Measurements from ENCODE around the gene SMYD1. TPM values are rescaled to one million over a fixed set of nuclear protein-coding genes. Genes with fewer than 3 reads are reported as not detected.

Gene SMYD1
- polyA plus RNA-seq, 3 donors, result not detected

- Histone ChIP-seq H3K27ac (ENCODE audit: low read depth in 1 of 2, low read length in 2 of 2) (peak overlapping the region in 1 of 2 donors; percentile 66), H3K36me3 (replicated peaks in 1 of 2; ENCODE audit: control insufficient read depth in 1 of 2, insufficient read depth in 2 of 2, low read length in 2 of 2) (peaks cover 18 to 35% of the 10 kb centered on the region in 2 donors), H3K9me3 (replicated peaks in 1 of 2; ENCODE audit: control insufficient read depth in 1 of 2, insufficient read depth in 1 of 2, low read length in 2 of 2) (no peaks in the 10 kb centered on the region), H3K4me3 (replicated peaks in 1 of 3; ENCODE audit: low read depth in 2 of 3, low read length in 3 of 3) (peak overlapping the region in 1 of 3 experiments; percentile 31), H3K9ac (ENCODE audit: insufficient read depth, low read length, poor library complexity, severe bottlenecking) (no peak overlapping the region), H3K79me2 (ENCODE audit: insufficient read depth, low read length) (peaks cover 14% of the 10 kb centered on the region), H4K20me1 (ENCODE audit: insufficient read depth, low read length) (peaks cover 18% of the 10 kb centered on the region), H3K27me3 (ENCODE audit: control insufficient read depth in 2 of 2, insufficient read depth in 2 of 2, low read length in 2 of 2) (no peaks in the 10 kb centered on the region), H3K4me2 (replicated peaks; ENCODE audit: extremely low read depth, low read length, poor library complexity, severe bottlenecking) (peak overlapping the region; percentile 42), H2AFZ (ENCODE audit: insufficient read depth, low read depth, low read length, poor library complexity, severe bottlenecking) (no peak overlapping the region), H3K4me1 (ENCODE audit: control insufficient read depth in 1 of 2, insufficient read depth in 2 of 2, low read length in 2 of 2) (peaks cover 19 to 20% of the 10 kb centered on the region in 2 donors)
- peaks cover 29% of the 10 kb centered on the region for H3K4me1 Mint-ChIP-seq
- peaks cover 28 to 44% of the 10 kb centered on the region in 2 donors for H3K36me3 Mint-ChIP-seq
- H3K27me3 Mint-ChIP-seq (ENCODE audit: low read depth in 3 of 3), result no peaks in the 10 kb centered on the region
- H3K4me3 Mint-ChIP-seq, result peak overlapping the region in 1 of 2 donors; percentile 60
- H3K27ac Mint-ChIP-seq, result peak overlapping the region; percentile 64 to 93 (median 88)
- intact Hi-C loops (cut with micrococcal nuclease), result no loop called here
- peak; percentile 21 to 61 (median 48) for DNase-seq
- no peaks in the 10 kb centered on the region for H3K9me3 Mint-ChIP-seq
- TF ChIP-seq, protein P1, sequence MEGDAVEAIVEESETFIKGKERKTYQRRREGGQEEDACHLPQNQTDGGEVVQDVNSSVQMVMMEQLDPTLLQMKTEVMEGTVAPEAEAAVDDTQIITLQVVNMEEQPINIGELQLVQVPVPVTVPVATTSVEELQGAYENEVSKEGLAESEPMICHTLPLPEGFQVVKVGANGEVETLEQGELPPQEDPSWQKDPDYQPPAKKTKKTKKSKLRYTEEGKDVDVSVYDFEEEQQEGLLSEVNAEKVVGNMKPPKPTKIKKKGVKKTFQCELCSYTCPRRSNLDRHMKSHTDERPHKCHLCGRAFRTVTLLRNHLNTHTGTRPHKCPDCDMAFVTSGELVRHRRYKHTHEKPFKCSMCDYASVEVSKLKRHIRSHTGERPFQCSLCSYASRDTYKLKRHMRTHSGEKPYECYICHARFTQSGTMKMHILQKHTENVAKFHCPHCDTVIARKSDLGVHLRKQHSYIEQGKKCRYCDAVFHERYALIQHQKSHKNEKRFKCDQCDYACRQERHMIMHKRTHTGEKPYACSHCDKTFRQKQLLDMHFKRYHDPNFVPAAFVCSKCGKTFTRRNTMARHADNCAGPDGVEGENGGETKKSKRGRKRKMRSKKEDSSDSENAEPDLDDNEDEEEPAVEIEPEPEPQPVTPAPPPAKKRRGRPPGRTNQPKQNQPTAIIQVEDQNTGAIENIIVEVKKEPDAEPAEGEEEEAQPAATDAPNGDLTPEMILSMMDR (IDR thresholded peaks at IDR 0.05), result no peak
Measured at GRCh38 chr2:88036606-88037005, 31.0 kb upstream of the SMYD1 start.

DNA sequence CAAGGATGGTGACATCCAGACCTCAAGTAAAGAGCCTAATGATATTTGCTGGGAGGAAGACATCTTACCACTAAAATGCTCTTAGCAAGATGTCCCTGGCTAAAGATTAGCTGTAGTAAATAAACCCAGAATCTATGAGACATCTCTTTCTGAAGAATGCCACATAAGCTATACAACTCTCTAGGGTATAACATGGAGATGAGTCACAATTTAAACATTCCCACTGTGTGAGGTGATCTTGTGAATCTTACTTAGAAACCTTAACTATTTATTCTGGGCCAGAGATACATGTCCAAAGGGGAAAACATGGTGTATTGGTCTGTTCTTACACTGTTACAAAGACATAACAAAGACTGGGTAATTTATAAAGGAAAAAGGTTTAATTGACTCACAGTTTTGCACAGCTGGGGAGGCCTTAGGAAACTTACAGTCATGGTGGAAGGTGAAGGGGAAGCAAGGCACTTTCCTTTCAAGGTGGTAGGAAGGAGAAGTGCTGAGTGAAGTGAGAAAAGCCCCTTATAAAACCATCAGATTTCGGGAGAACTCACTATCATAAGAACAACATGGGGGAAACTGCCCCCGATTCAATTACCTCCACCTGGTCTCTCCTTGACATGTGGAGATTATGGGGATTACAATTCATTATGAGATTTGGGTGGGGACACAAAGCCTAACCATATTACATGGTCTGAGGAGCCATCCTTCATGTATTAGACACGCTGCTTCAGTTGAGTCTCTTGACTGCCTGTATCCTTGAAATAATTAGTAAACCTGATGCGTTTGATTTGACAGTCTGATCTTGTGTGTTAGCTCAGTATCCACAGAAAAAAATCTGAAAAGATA, 29.1 kb upstream of the SMYD1 start:
- intact Hi-C loops (cut with micrococcal nuclease), result no loop called here
- peak overlapping the region in 3 of 7 donors; percentile 27 to 61 (median 42) for H3K27ac Mint-ChIP-seq

More for the DNA sequence above, 29.1 kb upstream of the SMYD1 start:
- no peaks in the 10 kb centered on the region for H3K9me3 Mint-ChIP-seq
- Histone ChIP-seq H3K9ac (ENCODE audit: insufficient read depth, low read length, poor library complexity, severe bottlenecking) (no peak overlapping the region), H3K27ac (ENCODE audit: low read depth in 1 of 2, low read length in 2 of 2) (no peak overlapping the region), H3K4me1 (ENCODE audit: control insufficient read depth in 1 of 2, insufficient read depth in 2 of 2, low read length in 2 of 2) (peaks cover 19 to 20% of the 10 kb centered on the region in 2 donors), H3K79me2 (ENCODE audit: insufficient read depth, low read length) (peaks cover 29% of the 10 kb centered on the region), H3K9me3 (replicated peaks in 1 of 2; ENCODE audit: control insufficient read depth in 1 of 2, insufficient read depth in 1 of 2, low read length in 2 of 2) (no peaks in the 10 kb centered on the region), H3K27me3 (ENCODE audit: control insufficient read depth in 2 of 2, insufficient read depth in 2 of 2, low read length in 2 of 2) (no peaks in the 10 kb centered on the region), H2AFZ (ENCODE audit: insufficient read depth, low read depth, low read length, poor library complexity, severe bottlenecking) (no peak overlapping the region), H3K4me2 (replicated peaks; ENCODE audit: extremely low read depth, low read length, poor library complexity, severe bottlenecking) (no peak overlapping the region), H3K36me3 (replicated peaks in 1 of 2; ENCODE audit: control insufficient read depth in 1 of 2, insufficient read depth in 2 of 2, low read length in 2 of 2) (peaks cover 8 to 21% of the 10 kb centered on the region in 2 donors), H3K4me3 (replicated peaks in 1 of 3; ENCODE audit: low read depth in 2 of 3, low read length in 3 of 3) (no peak overlapping the region), H4K20me1 (ENCODE audit: insufficient read depth, low read length) (peaks cover 34% of the 10 kb centered on the region)
- H3K27me3 Mint-ChIP-seq (ENCODE audit: low read depth in 3 of 3), result no peaks in the 10 kb centered on the region
- H3K4me1 Mint-ChIP-seq, result peaks cover 34% of the 10 kb centered on the region
- no peak overlapping the region for H3K4me3 Mint-ChIP-seq
- DNase-seq, result no peak
- no CpG with 5 or more reads among the region's 4 CpGs for WGBS (ENCODE audit: insufficient coverage)
- peaks cover 23 to 37% of the 10 kb centered on the region in 2 donors for H3K36me3 Mint-ChIP-seq
- TF ChIP-seq, protein P1 (IDR thresholded peaks at IDR 0.05), result no peak

All from CD14-positive monocyte (primary cell).